Measurements from ENCODE around the gene ANKRD11. TPM values are rescaled to one million over a fixed set of nuclear protein-coding genes. Genes with fewer than 3 reads are reported as not detected.
"Not testable (repeated sequence)": the region's sequence is repeated elsewhere in the genome, so short reads cannot be mapped to it uniquely, and the experiment has no call there.

Gene ANKRD11
- total RNA-seq, 1 donor from 2014 or later, result 37.1 TPM

GRCh38 chr16:89408315-89408714 lies 82.0 kb downstream of the ANKRD11 start:
- DNase-seq (ENCODE audit: low read depth), result no peak

DNA sequence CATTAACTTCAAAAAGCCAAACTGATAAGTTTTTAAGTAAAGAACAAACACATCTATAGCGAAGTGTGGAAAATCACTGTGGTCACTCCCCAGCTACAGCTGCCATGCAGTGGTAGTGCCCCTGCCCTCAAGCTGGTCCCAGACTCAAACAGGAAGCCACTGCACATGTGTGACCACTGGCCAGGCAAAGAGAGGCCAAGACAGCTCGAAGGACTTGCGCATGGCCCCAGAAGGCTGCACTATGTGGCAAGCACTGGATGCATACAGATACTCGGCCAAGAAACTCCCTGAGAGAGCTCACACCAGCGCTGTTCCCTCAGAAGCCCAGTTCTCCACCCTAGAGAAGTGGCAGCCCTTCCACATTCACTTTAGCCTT lies 82.4 kb downstream of the ANKRD11 start:
- DNase-seq (ENCODE audit: low read depth), result peak; percentile 35

- DNase-seq (ENCODE audit: low read depth), result no peak
Measured at GRCh38 chr16:89407282-89407924, 83.0 kb downstream of the ANKRD11 start.

DNA sequence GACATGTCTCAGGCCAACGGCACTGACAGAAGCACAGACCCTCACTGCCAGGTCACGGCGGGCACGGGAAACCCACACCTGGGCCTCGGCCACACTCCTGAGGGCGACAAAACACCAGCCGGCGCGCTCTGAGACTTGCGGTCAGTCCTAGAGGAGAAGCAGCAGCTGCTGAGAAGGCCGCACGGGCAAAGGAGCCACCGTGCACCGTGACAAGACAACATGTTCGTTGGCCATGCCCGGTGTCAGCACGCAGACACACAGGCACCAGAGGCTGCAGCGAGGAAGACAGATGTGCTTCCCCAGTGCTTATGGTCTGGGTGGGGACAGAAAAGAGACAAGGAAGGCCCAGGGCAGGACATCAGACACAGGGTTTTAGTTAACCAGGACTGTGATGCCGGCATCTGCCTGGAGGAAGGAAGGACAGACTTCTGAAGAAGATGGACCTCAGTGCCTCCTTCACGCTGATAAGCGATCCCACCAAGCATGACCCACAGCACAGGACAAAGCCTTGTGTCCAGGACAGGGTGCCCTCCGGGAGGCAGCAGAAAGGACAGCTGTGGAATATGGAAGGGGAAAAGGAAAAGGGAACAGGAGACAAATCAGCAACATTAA lies 84.0 kb downstream of the ANKRD11 start:
- no peak for DNase-seq (ENCODE audit: low read depth)

GRCh38 chr16:89404561-89404960 lies 85.8 kb downstream of the ANKRD11 start:
- no peak for DNase-seq (ENCODE audit: low read depth)

- no peak for DNase-seq (ENCODE audit: low read depth)
Measured at GRCh38 chr16:89402962-89403361, 87.4 kb downstream of the ANKRD11 start.

- no peak for DNase-seq (ENCODE audit: low read depth)
Measured at GRCh38 chr16:89401641-89402445, 88.5 kb downstream of the ANKRD11 start.

GRCh38 chr16:89401205-89401604 lies 89.2 kb downstream of the ANKRD11 start:
- DNase-seq (ENCODE audit: low read depth), result no peak

DNA sequence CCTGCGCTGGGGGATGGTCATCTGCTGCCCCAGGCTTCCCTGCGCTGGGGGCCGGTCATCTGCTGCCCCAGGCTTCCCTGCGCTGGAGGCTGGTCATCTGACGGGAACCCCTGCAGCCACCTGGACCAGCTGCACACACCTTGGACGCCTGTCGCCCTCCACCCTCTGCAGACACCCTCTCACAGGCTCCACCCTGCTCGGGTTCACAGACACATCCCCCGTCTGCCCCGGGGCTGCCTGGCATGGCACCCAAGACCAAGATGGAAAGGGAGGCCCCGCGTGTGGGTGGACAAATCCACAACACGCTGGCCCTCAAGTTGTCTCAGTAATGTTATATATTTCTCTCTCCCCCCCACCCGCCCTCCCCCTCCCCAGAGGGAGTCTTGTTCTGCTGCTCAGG lies 89.6 kb downstream of the ANKRD11 start:
- no peak for DNase-seq (ENCODE audit: low read depth)

DNA sequence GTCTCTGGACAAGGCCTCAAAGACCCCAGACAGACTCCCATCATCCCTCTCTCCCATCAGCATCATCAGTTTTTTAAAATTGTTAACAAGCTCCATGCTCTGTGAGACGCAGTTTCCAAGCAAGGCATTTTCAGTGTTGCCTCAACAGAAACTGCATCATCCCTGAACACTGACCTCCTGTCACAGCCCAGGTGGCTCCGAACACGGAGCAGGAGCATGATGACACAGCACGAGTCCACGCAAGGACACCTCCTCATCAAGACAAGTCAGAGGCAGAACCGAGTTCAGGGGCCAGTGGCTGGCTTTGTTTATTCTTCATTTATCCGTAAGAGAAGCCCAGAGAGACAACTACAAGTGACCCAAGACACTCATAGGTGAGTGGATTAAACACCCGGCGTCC lies 91.4 kb downstream of the ANKRD11 start:
- DNase-seq (ENCODE audit: low read depth), result no peak

- DNase-seq (ENCODE audit: low read depth), result no peak
Measured at GRCh38 chr16:89397331-89397861, 93.0 kb downstream of the ANKRD11 start.

GRCh38 chr16:89396156-89396555 lies 94.2 kb downstream of the ANKRD11 start:
- no peak for DNase-seq (ENCODE audit: low read depth)

DNA sequence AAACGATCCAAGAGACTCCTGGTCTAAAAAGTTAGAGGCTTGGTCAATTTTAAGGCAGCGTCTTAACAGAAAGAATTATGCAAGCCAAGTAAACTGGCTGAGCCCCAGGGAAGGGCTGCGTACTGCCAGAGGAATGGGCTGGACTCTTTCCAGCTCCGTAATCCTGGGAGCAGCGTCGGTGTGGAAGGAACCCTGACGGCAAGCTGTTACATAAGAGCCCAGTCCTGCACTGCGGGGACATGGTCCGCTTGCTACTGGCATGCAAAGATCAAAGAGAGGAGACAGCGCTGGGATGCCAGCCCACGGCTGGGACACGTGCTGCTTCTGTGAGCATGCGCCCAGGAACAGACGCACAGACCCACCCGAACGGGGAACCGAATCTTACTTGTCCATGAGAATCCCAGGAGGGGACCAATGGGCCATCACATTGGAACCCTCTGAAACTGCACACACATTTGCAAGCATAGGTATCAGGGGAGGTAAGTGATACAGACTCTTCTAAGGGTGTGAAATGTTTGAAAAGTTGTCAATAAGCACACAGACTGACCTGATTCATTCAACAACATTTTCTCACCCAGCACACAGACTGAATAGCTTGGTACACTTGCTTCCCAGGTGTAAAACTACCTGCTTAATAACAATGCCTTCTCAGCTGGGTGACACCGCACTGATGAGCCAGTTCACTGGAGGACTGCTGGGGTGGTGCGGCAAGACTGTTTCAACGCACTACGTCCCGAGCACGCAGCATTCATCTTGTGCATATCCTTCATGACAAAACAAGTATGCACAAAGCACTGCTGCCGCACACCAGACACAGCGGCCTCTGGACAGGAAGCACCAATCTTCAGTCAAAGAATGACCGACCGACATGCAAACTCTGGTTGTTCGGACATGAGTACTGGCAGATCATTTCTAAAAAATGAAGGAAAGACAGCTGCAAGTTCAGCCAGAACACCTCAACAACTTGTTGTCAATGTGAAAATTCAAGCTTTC lies 94.9 kb downstream of the ANKRD11 start:
- DNase-seq (ENCODE audit: low read depth), result peak; percentile 93

DNA sequence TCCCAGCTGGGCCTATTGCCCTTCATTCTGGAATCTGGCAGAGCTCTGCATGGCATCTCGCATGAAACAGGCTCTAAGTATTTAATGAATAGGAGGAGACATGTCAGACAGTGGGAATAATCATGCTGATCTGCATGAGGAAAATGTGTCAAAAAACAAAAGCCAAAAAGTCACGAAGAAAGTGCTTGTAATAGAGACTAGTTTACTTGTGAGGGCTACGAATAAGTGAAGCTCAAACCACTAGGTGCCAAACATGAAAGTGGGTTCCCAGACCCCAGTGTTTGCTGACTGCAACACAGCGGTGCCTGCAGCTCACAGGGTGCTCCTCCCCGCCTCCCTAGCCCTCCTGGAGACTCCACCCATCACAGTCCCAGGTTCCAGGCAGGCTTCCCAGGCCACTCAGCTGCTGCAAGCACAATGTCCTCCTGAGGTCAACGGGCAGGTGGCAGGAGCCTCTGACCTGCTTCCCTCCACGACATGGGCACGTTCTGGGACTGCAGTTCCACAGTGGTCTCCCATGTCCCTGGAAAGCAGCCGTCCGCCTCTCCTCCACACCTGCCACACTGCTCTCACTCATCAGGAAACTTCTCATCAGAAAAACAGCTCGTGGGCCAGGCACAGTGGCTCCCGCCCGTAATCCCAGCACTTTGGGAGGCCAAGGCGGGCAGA lies 96.5 kb downstream of the ANKRD11 start:
- no peak for DNase-seq (ENCODE audit: low read depth)

DNA sequence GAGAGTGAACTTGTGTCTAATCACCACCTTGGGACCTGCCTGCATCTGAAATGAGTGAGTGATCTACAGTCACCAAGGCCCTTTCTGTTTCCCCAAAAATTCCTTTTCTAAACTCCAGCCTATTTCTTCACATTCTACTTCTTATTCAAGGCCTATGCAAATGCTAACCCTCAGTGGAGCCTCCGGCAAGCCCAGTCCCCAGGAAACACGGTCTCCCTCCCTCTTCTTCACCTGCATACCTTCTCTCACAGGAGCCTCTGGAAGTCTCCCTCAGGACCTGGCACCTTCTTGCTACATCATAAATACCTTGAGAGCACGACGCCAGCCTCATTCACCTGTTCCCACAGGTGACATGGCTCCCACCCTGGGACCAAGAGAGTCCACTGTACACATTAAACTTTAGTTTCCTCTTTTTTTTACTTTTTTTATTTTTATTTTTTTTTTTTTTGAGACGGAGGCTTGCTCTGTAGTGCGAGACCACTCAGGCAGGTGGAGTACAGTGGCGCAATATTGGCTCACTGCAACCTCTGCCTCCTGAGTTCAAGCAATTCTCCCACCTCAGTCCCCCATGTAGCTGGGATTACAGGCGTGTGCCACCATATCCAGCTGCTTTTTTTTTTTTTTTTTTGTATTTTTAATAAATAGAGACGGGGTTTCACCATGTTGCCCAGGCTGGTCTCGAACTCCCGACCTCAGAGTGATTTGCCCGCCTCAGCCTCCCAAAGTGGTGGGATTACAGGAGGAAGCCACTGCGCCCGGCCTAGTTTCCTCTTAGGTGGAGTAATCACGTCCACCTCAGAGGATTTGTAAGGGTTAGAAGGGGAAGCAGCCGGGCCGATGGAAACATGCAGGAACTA lies 97.3 kb downstream of the ANKRD11 start:
- DNase-seq (ENCODE audit: low read depth), result no peak

- DNase-seq (ENCODE audit: low read depth), result not testable (repeated sequence)
Measured at GRCh38 chr16:89390224-89390583, 100.2 kb downstream of the ANKRD11 start.

DNA sequence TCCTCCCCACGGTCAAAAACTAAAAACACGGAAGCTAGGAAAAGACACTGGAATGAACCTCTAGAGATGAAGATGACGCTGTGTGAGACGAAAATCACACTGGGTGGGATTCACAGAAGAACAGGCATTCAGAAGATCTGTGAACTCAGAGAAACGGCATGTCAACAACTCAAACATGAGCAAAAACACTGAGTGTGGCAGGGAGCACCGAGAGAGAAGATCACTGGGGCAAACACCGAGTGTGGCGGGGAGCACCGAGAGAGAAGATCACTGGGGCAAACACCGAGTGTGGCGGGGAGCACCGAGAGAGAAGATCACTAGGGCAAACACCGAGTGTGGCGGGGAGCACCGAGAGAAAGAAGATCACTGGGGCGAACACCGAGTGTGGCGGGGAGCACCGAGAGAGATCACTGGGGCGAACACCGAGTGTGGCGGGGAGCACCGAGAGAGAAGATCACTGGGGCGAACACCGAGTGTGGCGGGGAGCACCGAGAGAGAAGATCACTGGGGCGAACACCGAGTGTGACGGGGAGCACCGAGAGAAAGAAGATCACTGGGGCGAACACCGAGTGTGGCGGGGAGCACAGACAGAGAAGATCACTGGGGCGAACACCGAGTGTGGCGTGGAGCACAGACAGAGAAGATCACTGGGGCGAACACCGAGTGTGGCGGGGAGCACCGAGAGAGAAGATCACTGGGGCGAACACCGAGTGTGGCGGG lies 100.7 kb downstream of the ANKRD11 start:
- not testable (repeated sequence) for DNase-seq (ENCODE audit: low read depth)

DNA sequence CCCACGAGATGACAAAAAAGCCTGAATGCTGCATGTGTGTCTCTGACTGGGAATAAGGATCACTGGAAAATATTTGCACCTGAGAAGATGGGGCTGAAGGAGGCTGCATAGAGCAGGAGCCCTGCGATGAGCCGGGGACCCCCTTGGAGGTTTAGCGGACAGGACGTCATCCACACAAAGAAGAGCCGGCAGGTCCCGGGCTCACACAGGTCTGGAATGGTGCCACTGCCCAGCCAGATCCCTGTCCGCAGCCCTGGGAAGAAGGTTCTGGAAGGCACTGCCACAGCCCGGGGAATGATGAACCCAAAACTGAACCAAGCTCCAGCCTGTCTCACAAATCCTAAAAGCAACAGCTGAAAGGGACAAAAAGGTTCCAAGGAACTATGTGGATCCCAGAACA lies 101.8 kb downstream of the ANKRD11 start:
- DNase-seq (ENCODE audit: low read depth), result no peak
